Measurements from ENCODE around the gene TIRAP.
A peak's percentile ranks its signal among the peaks of the same experiment; 100 is the strongest.
"Not testable (repeated sequence)": the region's sequence is repeated elsewhere in the genome, so short reads cannot be mapped to it uniquely, and the experiment has no call there.

TIRAP gene

DNA sequence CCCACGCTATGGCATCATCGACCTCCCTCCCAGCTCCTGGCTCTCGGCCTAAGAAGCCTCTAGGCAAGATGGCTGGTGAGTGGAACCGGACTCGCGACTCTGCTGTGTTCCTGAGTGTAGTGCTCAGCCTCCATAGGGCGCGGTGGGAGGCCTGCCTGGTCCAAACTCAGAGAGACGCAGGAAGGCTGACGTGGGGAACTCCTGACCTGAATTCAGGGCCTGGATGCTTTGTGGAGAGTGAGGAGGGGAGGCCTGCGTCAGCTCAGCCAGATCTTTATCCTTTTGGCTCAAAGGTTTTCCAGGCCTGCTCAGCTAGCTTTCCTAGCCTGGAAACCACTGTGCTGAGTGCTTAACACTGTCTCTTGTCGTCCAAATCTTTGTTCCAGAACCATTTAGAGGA lies 8.0 kb downstream of the TIRAP start:
- DNase-seq, result no peak

DNA sequence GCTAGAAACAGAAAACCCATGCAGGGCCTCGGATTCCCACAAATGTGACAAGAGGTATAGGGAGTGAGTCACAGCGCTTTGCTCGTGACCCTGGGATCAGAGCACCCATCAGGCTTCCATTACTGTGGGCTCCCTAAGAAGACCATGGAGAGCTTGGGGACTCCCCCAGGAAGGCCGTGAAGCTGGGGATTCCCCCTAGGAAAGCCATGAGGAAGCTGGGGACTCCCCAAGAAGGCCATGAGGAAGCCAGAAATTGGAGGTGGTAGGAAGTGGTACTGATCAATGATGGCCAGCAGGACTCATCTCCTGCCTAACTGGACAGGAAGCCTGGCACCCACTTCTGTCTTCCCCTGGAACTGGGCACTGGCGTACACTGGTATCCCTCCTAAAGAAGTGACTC lies 10.8 kb downstream of the TIRAP start:
- no peak for DNase-seq

DNA sequence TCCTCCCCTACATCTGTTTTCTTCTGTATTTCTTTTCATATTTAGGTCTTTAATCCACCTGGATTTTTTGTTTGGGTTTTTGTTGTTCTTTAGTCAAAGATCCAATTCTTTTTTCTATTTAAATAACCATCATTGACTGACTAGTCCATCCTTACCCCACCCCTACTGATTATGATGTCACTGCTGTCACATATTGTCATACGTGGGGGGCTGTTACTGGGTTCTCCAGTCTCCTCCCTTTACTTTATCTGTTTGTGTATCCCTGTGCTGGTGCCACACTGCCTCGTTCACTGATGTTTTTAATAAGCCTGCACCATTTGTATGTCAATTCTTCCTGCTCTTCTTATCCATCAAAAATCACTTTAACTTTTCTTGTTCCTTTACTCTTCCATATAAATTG lies 14.1 kb downstream of the TIRAP start:
- no peak for DNase-seq

DNA sequence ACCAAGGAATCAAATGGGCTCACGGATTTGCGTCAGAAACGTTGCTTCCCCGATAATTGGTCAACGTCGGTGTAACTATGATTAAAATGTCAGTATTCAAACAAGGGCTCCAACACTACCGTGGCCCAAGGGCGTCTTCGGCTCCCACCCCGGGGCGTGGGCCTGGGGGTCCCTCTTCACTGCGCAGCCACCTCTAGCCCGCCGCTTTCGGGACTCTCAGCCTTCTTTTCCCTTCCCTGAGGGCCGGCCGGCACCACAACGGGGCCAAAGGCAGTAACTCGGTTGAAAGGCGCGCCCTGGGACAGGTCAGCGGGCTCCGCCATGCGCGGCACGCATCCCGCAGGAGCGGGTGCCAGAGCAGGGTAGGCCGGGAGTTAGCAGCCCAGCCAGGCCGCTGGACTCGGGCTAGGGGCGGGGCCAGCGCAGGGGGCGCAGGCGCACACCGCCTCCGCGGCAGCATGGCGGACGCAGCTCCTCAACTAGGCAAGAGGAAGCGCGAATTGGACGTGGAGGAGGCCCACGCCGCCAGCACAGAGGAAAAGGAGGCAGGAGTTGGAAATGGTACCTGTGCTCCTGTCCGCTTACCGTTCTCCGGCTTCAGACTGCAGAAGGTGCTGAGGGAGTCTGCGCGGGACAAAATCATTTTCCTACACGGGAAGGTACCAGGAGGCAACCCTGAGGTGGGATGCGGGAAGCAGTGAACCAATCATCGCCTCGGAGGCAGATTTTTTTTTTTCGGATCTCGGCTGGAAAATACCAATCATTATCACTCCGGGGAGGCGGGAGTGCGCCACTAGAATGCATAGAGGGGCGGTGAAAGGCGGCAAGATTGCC lies 20.9 kb downstream of the TIRAP start, which contains the start of gene DCPS:
DCPS (plus strand) TSS at position 438 of the 834 bp plus-strand sequence; CDS start at position 459, 21 bp downstream.
- peak; percentile 88 for DNase-seq

DNA sequence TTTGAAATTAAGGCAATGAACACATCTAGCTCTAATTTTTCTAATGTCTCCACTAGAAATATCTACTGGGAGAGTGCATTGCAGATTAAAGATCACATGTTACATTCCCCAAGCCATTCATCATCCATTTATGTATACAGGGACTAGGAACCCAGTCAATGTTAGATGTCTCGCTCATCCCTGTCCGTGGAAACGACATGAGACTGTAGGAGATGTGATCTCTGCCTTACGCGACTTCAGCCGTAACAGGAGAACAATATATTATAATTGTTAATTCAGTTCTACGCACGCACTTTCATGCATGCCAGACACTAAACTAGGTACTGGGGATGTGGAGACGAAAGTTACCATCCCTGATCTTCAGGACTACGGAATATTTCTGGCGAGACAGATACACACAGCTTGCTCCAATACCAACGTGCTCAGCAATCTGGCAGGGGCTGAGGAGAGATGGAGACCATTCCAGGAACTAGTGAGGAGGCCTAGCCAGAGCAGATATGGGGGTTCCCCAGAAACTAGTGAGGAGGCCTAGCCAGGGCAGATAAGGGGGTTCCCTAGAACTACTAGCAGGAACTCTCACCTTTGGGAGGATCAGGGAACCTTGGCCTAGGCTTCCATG lies 21.7 kb downstream of the TIRAP start:
- DNase-seq, result no peak

DNA sequence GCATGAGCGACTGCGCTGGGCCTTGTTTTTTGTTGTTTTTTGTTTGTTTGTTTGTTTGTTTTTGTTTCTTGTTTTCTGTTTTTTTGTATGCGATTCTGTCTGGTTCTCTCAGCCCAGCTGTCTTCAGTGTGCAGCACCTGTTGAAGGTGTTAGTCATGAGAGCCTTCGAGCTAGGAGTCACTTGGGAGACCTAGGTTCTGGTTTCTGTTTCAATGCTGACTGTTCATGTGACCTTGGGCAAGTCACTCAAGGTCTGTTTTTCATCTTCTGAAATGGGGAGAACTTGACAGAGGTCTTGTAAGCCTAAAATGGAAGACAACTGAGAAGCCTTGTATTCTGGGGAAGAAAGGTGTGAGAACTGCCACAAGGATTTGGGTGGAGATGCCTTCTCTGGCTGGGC lies 22.8 kb downstream of the TIRAP start:
- DNase-seq, result peak; percentile 34

DNA sequence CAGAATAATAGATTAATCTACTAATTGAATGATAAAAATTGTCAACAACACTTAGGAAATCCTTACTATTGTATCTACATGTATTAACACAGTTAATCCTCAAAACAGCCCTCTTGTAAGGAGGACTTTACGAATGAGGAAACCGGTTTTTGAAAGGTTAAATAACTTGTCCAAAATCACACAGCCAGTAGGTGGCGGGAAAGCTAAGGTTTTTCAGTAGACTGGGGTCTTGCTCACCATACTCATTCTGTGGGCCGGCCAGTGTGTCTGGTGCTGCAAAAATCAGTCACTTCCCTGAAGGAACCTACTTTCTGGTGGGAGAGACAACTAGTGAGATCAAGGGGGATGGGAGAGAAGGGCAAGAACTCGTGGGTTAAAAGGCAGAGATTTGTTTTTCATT lies 24.8 kb downstream of the TIRAP start:
- DNase-seq, result no peak

DNA sequence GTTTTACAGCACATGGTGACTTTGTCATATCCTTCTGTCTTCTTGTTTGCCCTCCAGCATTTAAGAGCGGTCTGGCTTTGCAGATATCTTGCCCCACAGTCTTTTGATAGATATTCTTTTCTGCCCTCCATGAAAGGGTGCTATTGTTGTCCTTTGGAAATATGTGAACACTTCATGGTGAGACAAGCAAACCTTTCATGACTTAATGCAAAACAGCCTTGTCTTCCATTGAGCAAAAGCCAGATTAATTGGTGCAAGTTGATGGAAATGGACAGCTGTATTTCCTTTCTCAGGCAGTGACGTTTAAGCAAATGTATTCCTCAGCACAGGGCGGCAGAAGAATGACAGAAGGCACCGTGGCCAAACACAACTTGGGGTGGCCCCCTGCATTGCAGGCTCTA lies 25.4 kb downstream of the TIRAP start:
- DNase-seq, result no peak

DNA sequence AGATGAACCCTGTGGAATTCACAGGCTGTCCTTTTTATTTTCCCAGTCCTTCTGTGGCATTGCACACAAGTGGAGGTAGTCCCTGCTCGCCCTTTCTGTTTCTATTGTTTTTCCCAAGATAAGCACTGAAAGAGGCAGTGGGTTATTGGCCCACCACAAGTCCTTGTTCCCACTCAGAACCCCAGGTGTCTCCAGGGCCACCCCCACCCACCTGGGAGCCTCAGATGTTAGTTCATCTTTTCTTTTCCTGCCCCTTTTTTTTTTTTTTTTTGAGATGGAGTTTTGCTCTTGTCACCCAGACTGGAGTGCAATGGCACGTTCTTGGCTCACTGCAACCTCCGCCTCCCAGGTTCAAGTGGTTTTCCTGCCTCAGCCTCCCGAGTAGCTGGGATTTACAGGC lies 25.9 kb downstream of the TIRAP start:
- not testable (repeated sequence) for DNase-seq

DNA sequence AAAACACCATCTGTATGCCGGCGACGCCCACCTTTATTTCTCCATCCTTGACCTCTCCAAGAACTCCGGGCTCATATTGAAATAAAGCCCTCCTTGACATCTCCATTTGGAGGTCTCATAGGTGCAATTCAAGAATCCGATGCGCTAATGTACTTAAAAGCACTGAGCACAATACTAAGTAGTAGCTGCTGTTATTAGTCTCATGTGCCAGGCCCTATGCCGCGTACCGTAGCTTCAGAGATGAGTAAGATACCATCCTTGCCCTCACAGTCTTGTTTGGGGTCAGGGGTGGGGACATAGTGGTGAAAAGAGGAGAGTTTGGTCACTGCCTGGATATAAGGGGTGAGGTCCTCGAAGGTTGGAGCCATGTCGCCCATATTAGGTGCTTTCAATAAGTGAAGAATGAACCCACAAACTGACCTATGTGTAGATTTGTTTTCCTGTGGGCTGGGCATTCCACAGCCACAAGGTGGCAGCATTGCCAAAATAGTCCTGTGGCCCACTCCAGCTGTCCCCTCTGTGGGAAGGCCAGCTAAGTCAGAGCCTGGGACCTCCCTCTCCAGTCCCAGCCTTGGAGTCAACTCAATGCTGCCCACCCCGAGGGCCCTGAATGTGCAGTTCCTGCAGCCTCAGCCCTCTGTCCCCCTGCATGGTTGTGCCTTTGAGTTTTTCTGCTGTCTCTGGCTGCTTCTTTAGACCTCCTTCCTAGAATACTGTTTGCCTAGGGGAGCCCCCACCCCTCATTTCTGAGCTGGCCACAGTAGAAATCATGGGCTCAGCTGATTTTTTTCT lies 27.5 kb downstream of the TIRAP start:
- peak; percentile 57 for DNase-seq

DNA sequence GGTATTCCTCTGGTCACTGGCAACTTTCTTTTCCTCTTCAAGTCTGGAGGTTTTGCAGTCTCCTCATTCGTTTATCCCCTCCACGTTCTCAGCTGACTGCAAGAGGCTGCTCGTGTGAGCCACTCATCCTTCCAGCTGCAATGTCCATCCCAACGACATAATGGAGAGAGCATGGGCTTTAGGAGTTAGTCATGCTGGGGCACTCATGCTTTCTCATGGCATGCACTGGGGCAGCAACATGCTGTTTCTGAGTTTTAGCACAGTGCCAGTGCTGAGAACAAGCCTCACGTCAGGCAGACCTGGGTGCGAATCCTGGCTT lies 28.1 kb downstream of the TIRAP start:
- no peak for DNase-seq

DNA sequence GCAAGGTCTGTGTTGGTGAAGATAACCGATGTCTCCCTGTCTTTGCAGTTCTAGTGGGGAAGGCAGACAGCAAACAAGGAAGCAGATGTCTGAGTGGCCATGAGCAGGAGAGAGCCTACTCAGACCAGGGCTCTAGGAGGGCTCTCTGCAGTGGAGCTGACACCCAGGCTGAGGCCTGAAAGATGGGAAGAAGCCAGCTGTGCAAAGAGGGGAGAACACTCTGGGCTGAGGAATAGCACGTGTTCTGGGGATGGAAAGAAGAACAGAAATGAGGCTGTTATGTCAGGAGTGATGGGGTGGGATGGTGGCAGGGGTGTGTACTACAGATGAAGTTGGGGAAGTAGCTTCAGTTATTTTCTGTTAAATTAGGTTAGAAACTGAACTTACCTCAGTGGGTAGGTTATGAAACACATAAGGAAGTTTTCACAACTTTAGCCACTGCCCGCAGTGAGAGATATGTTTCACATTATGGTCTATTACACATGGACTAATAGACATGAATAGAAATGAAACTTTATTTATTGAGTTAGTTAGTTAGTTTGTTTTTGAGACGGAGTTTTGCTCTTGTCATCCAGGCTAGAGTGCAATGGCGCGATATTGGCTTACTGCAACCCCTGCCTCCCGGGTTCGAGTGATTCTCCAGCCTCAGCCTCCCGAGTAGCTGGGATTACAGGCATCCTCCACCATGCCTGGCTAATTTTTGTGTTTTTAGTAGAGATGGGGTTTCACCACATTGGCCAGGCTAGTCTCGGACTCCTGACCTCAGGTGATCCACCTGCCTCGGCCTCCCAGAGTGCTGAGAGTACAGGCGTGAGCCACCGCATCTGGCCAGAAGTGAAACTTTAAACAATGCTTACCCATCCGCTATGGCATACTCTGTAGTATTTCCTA lies 28.8 kb downstream of the TIRAP start:
- no peak for DNase-seq

DNA sequence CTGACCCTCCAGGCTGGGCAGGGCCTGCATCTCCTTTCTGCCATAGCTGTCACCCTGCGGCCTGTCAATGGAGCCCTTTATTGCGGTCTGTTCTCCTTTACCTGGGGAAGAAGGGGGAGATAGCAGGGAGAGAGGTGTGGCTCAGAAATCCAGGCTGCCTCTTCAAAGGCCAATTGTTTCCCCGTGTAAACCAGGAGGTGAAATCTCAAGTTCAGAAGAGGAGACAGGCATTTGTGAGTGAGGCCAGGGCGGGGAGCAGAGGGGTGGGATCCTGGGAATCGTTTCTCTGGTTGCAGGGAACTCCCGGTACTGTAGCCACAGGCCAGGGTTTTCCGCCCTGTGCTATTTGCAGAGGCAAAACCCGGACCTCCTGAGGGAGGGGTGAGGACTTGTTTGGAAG lies 30.1 kb downstream of the TIRAP start:
- no peak for DNase-seq

DNA sequence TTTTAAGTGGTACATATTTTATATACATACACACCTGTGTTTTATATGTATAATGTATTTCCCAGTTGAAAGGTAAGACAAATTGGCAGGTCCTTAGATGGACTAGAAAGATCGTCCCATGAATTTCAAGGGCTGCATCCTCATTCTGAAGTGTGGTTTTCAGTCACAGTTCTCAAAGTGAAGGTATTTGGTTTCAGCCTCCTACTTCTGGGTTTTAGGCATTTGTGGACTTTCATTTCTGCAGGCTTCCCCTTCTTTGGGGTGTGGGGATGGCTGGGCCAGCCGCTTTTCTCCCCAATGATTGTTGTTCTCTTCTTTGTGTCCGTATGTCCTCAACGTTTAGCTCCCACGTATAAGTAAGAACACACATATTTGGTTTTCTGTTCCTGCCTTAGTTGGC lies 30.9 kb downstream of the TIRAP start:
- DNase-seq, result no peak

DNA sequence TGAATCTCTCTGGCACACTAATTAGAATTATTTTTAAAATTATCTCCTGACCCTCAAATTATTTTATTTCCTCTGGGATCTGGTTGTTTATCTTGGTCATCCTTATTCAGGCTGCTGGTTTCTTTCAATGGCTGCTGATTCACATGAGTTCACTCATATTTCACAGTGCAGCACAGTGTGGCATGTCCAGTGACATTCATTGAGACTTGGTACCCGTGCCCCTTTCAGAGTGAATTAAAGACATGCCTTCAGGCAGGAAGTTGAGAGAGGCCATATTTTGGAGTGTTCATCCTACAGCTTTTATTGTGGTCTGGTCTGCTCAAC lies 34.5 kb downstream of the TIRAP start:
- no peak for DNase-seq

DNA sequence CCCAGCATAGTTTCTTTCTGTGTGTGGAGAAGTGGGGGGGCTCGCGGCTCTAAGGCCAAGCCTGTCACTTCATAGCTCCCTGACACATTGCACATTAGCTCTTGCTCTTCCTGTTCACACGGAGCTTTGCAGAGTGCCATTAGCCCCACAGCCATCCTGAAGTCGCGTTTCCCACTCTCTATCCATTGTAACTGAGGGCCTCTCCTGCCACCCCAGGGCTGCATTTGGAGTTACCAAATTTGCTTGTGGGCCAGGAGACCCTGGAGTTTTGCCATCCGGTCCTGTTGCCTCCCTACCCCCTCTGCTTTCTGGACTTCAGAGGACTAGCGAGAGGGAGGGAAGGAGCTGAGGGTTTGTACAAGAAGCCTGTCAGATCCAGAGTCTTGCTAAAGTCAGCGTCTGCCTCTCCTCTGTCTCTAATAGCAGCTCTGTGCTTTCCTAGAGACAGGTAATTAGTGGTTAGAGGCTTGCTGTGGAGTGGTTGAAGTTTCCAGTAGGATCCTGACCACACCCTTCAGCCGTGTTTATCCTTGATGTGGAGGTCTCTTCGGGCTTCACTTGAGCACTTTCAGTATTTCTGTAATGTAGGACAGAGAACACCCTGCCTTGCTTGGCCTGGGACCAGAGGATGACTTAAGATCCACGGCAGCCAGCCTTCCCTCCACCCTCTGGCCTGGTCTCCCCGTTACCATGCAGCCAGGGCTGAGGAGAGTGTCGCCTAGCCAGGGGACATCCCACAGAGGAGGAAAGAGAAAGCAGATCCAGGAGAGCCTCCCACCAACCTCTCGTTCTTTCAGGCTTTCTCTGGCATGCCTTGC lies 35.1 kb downstream of the TIRAP start:
- no peak for DNase-seq

DNA sequence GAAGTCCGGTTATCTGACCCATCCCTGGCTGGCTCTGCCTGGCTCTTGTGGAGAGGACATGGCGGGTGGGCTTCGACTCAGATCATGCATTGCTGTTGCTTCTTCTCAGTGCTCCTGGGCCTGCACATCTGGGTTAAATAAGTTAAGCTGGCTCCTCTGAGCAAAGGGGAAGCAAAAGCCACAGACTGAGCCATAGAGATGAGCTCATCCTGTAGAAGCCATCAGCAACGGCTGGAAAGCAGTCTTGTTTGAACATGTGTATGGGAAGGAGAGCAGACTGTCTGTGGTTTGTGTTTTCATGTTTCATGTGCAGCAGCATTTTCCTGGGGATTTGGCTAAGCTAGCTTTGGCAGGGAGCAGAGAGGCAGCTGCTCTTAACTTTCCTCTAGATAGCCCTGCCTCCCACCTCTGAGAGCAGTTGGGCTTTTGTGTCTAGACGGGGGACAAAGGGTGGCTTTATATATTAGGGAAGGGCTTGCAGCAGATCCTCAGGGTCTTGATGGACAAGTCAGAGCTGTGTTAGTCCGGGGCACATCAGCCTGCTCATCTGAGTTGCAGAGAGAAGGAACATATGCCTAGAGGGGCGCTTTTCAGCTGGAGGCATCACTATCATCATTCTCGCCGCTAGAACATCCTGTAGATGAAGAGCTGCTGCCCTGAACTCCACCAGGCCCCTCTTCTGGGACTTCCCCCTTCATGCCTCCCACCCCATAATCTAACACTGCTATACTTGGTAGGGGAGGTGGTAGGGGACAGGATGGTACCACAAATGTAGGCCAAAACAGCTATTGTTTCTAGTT lies 35.9 kb downstream of the TIRAP start:
- no peak for DNase-seq

DNA sequence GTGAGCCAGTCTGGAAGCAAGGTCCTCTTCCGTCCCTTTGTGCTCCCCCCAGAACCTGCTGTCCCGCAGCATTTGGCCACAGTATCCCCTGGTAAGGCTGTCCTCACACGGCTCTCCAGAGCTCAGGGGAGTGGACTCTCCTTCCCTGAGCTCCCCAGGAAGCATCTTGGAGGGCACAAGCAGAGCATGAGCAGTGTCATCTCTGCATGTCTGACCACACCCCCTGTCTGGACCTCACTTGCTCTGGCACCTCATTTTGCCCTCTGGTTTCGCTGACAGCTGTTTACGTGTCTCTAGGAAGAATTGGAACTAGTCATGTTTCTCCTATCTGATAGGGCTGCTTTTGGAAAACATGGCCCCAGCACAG lies 36.5 kb downstream of the TIRAP start:
- no peak for DNase-seq

DNA sequence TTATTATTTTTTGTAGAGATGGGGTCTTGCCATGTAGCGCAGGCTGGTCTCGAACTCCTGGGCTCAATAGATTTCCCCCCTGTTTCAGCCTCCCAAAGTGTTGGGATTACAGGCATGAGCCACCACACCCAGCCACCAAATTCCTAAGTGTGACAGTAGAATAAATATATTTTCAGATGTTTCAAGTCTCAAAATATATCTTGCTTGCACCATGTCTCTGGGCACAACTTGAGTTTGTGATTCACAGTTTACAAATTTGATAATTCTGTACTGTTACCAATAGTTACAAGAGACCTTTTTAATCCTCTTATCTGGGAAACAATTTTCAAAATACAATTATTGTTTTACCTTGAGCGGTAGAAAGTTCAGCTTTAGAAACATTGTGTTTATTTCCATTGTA lies 40.1 kb downstream of the TIRAP start:
- DNase-seq, result no peak

DNA sequence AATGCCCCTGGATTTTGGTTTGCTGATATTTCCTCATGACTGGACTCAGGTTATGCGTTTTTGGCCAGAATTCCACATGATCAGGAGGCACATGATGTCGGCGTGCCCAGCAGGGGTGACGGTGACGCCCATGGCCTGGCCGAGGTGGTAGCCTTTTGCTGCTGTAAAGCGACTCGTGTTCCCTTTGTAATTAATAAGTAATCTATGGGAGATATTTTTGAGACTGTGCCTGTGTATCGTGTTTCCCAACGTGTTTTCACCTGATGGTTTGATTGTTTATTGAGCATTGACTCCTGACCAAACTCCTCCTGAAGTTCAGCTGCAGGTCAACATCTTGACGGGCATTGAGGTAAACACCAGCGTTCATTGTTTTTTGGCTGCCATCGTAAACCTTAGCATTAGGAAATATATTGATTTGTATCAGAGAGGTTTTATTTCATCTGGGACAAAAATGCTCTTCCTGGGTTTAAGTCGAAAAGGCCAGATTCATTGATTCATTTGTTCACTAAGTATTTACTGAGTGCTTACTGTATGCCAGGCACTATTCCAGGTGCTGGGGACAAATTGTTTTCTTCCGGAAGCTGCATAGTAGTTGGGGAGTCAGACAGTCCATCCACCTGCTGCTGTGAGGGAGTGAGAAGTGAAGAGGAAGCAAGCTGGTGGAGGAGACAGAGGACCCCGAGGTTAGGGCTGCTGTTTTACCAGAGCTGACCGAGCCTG lies 44.5 kb downstream of the TIRAP start:
- DNase-seq, result no peak

DNA sequence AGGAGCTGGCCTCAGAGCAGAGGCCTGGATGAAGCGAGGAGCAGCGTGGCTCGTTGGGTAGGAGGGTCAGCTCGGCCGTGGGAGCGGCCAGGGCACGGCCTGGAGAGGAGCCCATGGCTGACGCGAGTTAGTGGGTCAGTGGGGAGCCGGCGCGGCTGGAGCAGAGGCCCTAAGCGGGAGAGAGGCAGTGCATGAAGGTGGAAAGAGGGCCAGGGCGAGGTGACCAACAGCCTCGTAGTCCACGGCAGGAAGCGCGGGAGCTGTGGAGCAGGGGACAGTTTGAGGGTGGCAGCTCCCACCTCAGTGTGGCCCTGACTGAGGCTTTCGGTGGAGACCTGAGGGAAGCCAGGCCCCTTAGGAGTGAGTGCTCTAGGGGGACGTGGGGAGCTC lies 45.1 kb downstream of the TIRAP start:
- DNase-seq, result no peak

Data from activated naive CD4-positive, alpha-beta T cell treated with anti-CD3 and anti-CD28 coated beads, Interleukin-2, amount 50 U/mL, for 16 hours (primary cell).